H9 (cell line): ENCODE data around the gene ADAMTS6. TPM values are rescaled to one million over a fixed set of nuclear protein-coding genes. Genes with fewer than 3 reads are reported as not detected.

ENCODE experiments used
- DNase-seq: peaks from one replicate; pipeline ENCODE4 v3.0.0-alpha.2; 2017
- H2AFZ ChIP-seq: one replicate; pipeline ENCODE4 v1.6.1; 2013; ENCODE audit warnings: mild to moderate bottlenecking, low read length, control low read depth, moderate library complexity
- H2AK5ac ChIP-seq: 2 replicates; pipeline ENCODE4 v1.6.1; 2013; ENCODE audit warnings: low read length, control low read depth, mixed read lengths; ENCODE audit not compliant: insufficient read length
- H2BK120ac ChIP-seq: one replicate; pipeline ENCODE4 v1.6.1; 2013; ENCODE audit warnings: low read depth, mild to moderate bottlenecking, low read length, control low read depth, inconsistent platforms; ENCODE audit not compliant: poor library complexity, severe bottlenecking
- H2BK12ac ChIP-seq: 2 replicates; pipeline ENCODE4 v1.6.1; 2013; ENCODE audit warnings: low read length, control low read depth, mixed read lengths, low read depth; ENCODE audit not compliant: insufficient read length
- H2BK15ac ChIP-seq: 2 replicates; pipeline ENCODE4 v1.6.1; 2013; ENCODE audit warnings: low read depth, low read length, control low read depth
- H2BK20ac ChIP-seq: one replicate; pipeline ENCODE4 v1.6.1; 2013; ENCODE audit warnings: low read depth, mild to moderate bottlenecking, low read length, control low read depth, inconsistent platforms; ENCODE audit not compliant: poor library complexity, severe bottlenecking
- H2BK5ac ChIP-seq: 2 replicates; pipeline ENCODE4 v1.6.1; 2013; ENCODE audit warnings: low read length, control low read depth, mixed read lengths; ENCODE audit not compliant: insufficient read length
- H3K14ac ChIP-seq: 2 replicates; pipeline ENCODE4 v1.6.1; 2013; ENCODE audit warnings: low read length, control low read depth; ENCODE audit not compliant: insufficient read depth
- H3K18ac ChIP-seq: 2 replicates; pipeline ENCODE4 v1.6.1; 2013; ENCODE audit warnings: low read depth, mild to moderate bottlenecking, mixed read lengths, low read length, control low read depth; ENCODE audit not compliant: insufficient read length
- H3K23ac ChIP-seq: 2 replicates; pipeline ENCODE4 v1.6.1; 2013; ENCODE audit warnings: low read length, control low read depth, mixed read lengths, low read depth; ENCODE audit not compliant: insufficient read length
- H3K23me2 ChIP-seq: 2 replicates; pipeline ENCODE4 v1.6.1; 2013; ENCODE audit warnings: low read depth, mild to moderate bottlenecking, mixed read lengths, low read length, control low read depth; ENCODE audit not compliant: insufficient read length, poor library complexity, severe bottlenecking
- H3K27ac ChIP-seq: 2 replicates; pipeline ENCODE4 v1.5.1; 2013; ENCODE audit warnings: low read length, control low read depth, mixed read lengths, low read depth; ENCODE audit not compliant: insufficient read length
- H3K27me3 ChIP-seq: 2 replicates; pipeline ENCODE4 v1.6.1; 2013; ENCODE audit warnings: low read length, control low read depth, inconsistent platforms; ENCODE audit not compliant: insufficient read depth
- H3K4ac ChIP-seq: 2 replicates; pipeline ENCODE4 v1.6.1; 2013; ENCODE audit warnings: low read depth, mild to moderate bottlenecking, control low read depth, inconsistent platforms, low read length, moderate library complexity
- H3K4me1 ChIP-seq: 2 replicates; pipeline ENCODE4 v1.6.1; 2013; ENCODE audit warnings: low read length, control low read depth, inconsistent platforms; ENCODE audit not compliant: insufficient read depth
- H3K4me2 ChIP-seq: 2 replicates; pipeline ENCODE4 v1.6.1; 2013; ENCODE audit warnings: low read length, control low read depth, mixed read lengths; ENCODE audit not compliant: insufficient read length, insufficient read depth
- H3K56ac ChIP-seq: 2 replicates; pipeline ENCODE4 v1.6.1; 2013; ENCODE audit warnings: low read depth, mild to moderate bottlenecking, mixed read lengths, low read length, control low read depth; ENCODE audit not compliant: insufficient read length
- H3K79me1 ChIP-seq: 2 replicates; pipeline ENCODE4 v1.6.1; 2013; ENCODE audit warnings: low read depth, mild to moderate bottlenecking, moderate library complexity, low read length, control low read depth, inconsistent platforms; ENCODE audit not compliant: insufficient read depth, poor library complexity, severe bottlenecking
- H3K79me2 ChIP-seq: 2 replicates; pipeline ENCODE4 v1.6.1; 2013; ENCODE audit warnings: low read length, control low read depth, inconsistent platforms; ENCODE audit not compliant: insufficient read depth
- H3K9ac ChIP-seq: 2 replicates; pipeline ENCODE4 v1.6.1; 2013; ENCODE audit warnings: low read length, control low read depth, mixed read lengths; ENCODE audit not compliant: insufficient read length; ENCODE audit errors: extremely low read depth
- H3K9me3 ChIP-seq: one replicate; pipeline ENCODE4 v1.6.1; 2013; ENCODE audit warnings: low read depth, low read length, inconsistent platforms; ENCODE audit not compliant: control insufficient read depth
- H3T11ph ChIP-seq: one replicate; pipeline ENCODE4 v1.6.1; 2013; ENCODE audit warnings: mild to moderate bottlenecking, low read length, control low read depth, inconsistent platforms
- H4K20me1 ChIP-seq: one replicate; pipeline ENCODE4 v1.6.1; 2013; ENCODE audit not compliant: control insufficient read depth, insufficient read length, insufficient read depth
- H4K5ac ChIP-seq: 2 replicates; pipeline ENCODE4 v1.6.1; 2013; ENCODE audit warnings: low read depth, mild to moderate bottlenecking, mixed read lengths, low read length, control low read depth; ENCODE audit not compliant: insufficient read length
- H4K8ac ChIP-seq: replicated peaks from 2 replicates; pipeline ENCODE4 v1.6.1; 2013; ENCODE audit warnings: low read length, control low read depth, mixed read lengths, low read depth; ENCODE audit not compliant: insufficient read length
- H4K91ac ChIP-seq: 2 replicates; pipeline ENCODE4 v1.6.1; 2013; ENCODE audit warnings: low read depth, mild to moderate bottlenecking, moderate library complexity, mixed read lengths, low read length, control low read depth; ENCODE audit not compliant: insufficient read length
- H3K27ac Mint-ChIP-seq, 3 experiments: 2 replicates in 2 of 3; 3 replicates in 1 of 3; pipeline ENCODE4 v1.8.0; 2020 to 2021; ENCODE audit warnings: mixed read lengths in 3 of 3, mild to moderate bottlenecking in 1 of 3, moderate library complexity in 1 of 3
- H3K27me3 Mint-ChIP-seq: 2 replicates; pipeline ENCODE4 v1.8.0; 2021; ENCODE audit warnings: low read depth, mild to moderate bottlenecking, moderate library complexity, mixed read lengths
- H3K36me3 Mint-ChIP-seq, 3 experiments: 2 replicates in 2 of 3; 3 replicates in 1 of 3; pipeline ENCODE4 v1.8.0; 2020 to 2021; ENCODE audit warnings: low read depth in 3 of 3, mixed read lengths in 3 of 3; ENCODE audit not compliant: insufficient read depth in 1 of 3
- H3K4me1 Mint-ChIP-seq, 2 experiments: 2 replicates each; pipeline ENCODE4 v1.8.0; 2020; ENCODE audit warnings: mixed read lengths in 2 of 2
- H3K4me3 Mint-ChIP-seq, 2 experiments: 2 replicates in 1 of 2; 3 replicates in 1 of 2; pipeline ENCODE4 v1.8.0; 2020 to 2021; ENCODE audit warnings: mild to moderate bottlenecking in 2 of 2, mixed read lengths in 2 of 2, moderate library complexity in 1 of 2
- H3K9me3 Mint-ChIP-seq, 2 experiments: 2 replicates in 1 of 2; 3 replicates in 1 of 2; pipeline ENCODE4 v1.8.0; 2020; ENCODE audit warnings: mild to moderate bottlenecking in 2 of 2, mixed read lengths in 2 of 2, moderate library complexity in 1 of 2
- CTCF ChIP-seq: fragments of 200-600 bp; sonication (generic); conservative IDR thresholded peaks from 3 replicates; pipeline ENCODE4 v1.8.0; 2021; ENCODE audit warnings: antibody characterized with exemption, mild to moderate bottlenecking
- WGBS: extraction: QIAGEN DNeasy Blood & Tissue Kit; methylation state at CpG from one replicate; pipeline ENCODE4 v1.1.7; 2013; ENCODE audit warnings: missing lambda C conversion rate, low lambda C conversion rate, mixed read lengths; ENCODE audit not compliant: insufficient read length; ENCODE audit errors: extremely low coverage; 5-methylcytosine and 5-hydroxymethylcytosine counted together
- total RNA-seq: library from RNA; stranded (reverse); gene quantifications from 2 replicates; pipeline ENCODE4 v1.2.1, GENCODE V29; 2021

Gene ADAMTS6
- total RNA-seq, 1 experiment from 2014 or later, result 0.33 TPM

- Histone ChIP-seq H2BK12ac (no peak overlapping the region), H3K4me1 (no peaks in the 10 kb centered on the region), H3K4me2 (no peak overlapping the region), H3K14ac (no peak overlapping the region), H3K9ac (no peak overlapping the region), H3K18ac (no peak overlapping the region), H4K20me1 (no peaks in the 10 kb centered on the region), H2BK20ac (no peak overlapping the region), H2BK15ac (no peak overlapping the region), H4K91ac (no peak overlapping the region), H2AK5ac (no peak overlapping the region), H3K23me2 (no peaks in the 10 kb centered on the region), H4K8ac (no peak overlapping the region), H3K23ac (no peak overlapping the region), H3K79me2 (no peaks in the 10 kb centered on the region), H3K4ac (no peak overlapping the region), H4K5ac (no peak overlapping the region), H2AFZ (no peak overlapping the region), H2BK5ac (no peak overlapping the region), H3K56ac (no peak overlapping the region), H3K9me3 (no peaks in the 10 kb centered on the region), H3T11ph (no peak overlapping the region), H3K27me3 (no peaks in the 10 kb centered on the region), H3K79me1 (no peaks in the 10 kb centered on the region), H3K27ac (no peak overlapping the region), H2BK120ac (no peak overlapping the region)
- DNase-seq, result no peak
- no peak for TF ChIP-seq CTCF
- Mint-ChIP-seq H3K4me1 (0 out of 4 replicates have a peak, but pooled peaks cover 0 to 2% of the 10 kb centered on the region in 2 experiments), H3K27ac (no peak overlapping the region), H3K36me3 (no peaks in the 10 kb centered on the region), H3K27me3 (no peaks in the 10 kb centered on the region), H3K9me3 (no peaks in the 10 kb centered on the region), H3K4me3 (no peak overlapping the region)
- no CpG with 5 or more reads among the region's 2 CpGs for WGBS
Measured at GRCh38 chr5:65395526-65396155, 86.1 kb downstream of the ADAMTS6 start.
